CD4-positive, alpha-beta T cell treated with Interleukin-1 beta for 1 hour (primary cell): ENCODE results near the gene NDNF.
A peak's percentile ranks its signal among the peaks of the same experiment; 100 is the strongest.

ENCODE experiments used
- DNase-seq, 2 donors: peaks; one replicate each; pipeline ENCODE4 v3.0.0-alpha.2; 2020 to 2022

Gene NDNF

DNA sequence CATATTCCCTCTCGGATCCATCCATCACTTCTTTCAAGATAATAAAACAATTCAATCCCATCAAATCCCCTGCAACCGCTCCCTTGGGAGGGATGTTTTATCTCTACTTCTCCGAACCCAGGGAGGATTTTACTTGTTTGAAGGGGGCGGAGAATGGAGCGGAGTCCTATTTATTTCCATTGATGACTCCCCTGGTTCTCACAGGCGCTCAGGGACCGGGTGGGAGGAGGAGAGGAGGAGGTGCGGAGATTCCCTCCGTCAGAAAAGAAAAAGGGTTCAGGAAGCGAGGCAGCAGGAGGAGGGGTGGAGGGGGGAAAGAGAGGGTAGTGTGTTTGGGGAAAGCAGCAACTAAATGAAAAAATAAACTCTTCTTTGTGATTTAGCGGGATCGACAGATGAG is 2.1 kb downstream of the NDNF start:
- DNase-seq, result no peak

DNA sequence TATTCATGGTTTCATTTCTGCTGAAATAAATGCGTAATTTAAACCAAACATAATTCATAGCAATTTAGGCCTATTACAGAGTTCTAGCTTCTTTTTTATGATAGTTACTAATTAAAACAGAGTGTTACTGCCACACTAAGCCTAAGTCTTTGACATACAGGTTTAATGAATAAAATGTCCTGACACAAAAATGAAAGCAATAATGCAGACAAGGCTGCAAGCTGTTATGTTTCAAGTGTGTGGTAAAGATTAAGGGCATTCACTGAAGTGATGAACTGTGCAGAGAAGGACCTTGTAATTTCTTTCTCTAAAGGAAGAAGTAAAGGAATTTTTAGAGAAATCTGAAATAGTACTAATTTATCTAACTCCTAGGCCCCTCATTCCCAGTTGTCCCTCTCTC is 2.9 kb downstream of the NDNF start:
- DNase-seq, result no peak

DNA sequence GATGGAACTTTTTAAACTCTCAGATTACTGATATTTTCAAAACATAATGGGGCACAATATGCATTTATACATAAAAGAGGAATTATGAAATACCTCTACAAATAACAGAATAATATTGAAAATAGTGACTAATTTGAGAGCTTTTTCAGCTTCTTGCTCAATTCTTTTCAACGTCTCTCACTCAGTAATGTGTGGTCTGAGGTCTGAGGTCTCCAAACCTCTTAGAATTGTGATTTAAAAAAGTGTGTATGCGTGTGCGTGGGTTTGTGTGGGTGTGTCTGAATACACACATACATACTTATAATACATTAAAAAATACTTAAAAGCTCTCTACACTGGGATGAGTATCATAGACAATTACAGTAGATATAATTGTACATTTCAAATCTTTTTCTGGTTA is 7.9 kb downstream of the NDNF start:
- no peak for DNase-seq

DNA sequence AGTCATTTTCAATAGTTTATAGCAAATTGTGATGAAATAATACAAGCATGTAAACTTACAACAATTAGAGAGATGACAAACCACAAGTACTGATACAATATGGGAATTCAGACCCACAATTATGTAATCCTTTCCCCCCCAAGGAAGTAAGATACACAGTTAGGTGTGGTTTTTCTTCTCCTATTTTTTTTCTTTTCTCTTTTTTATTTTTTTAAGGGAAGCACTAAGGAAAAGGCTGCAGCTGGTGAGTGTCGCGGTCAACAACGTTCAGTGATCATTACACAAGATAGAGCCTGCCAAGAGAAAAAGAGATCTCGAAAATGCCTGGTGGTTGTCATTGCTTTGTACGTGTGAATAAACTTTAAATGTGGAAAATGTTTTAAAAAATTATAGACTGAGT is 9.8 kb downstream of the NDNF start:
- no peak for DNase-seq

DNA sequence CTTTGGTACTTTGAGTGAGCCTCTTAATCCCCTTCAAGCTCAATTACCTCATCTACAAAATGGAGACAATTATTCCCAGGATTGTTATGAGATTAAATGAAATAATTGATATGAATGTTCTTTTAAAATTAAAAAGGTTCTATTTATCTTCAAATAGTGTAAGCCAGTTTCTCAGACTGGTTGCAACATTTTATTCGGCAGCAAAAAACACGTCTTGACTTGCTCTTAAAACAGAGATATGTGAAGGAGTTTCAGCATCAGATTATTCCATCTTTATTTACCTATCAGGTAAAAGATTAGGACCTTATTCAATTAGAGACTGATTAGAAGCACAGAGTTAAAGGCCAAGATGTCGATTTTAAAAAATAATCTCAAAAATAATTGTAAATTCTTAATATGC is 10.5 kb downstream of the NDNF start:
- no peak for DNase-seq

DNA sequence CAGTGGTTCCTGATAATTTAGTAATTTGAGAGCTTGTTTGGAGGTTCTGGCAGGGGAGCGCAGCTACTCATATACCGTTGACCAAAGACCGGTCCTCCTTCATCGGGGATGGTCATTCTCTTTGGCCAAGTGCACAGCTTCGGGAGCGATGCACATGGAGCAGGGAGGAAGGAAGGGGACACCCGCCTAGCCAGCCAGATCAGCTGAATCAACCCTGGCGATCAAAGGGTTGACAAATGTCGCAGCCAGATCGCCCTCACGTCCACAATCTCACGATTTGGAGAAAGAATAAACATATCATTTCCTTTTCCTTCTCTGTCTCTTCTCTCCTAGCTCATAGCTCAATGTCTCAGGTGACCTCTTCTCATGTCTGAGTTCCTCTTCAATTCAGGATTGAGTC is 11.1 kb downstream of the NDNF start:
- no peak for DNase-seq

DNA sequence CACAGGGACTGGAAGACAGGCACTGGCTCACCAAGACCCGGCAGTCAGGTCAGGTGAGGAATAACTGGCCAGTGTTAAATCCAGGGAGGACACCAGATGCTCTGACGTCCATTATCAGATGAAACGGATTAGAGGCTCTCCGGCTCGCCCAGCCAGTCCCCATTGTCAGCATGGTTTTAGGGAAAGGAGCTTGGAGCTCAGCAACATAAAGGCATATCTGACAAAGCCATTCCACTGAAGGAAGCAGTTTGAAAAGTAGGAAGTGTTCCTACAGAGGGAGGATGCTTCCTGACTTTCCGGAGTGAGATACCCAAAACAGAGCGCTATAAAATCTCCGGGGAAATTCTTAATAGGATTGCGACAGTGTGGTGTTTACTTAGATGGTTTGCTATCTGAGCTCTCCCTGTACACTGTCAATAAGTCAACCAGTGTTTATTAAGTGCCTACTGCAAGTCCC is 14.8 kb downstream of the NDNF start:
- no peak for DNase-seq

DNA sequence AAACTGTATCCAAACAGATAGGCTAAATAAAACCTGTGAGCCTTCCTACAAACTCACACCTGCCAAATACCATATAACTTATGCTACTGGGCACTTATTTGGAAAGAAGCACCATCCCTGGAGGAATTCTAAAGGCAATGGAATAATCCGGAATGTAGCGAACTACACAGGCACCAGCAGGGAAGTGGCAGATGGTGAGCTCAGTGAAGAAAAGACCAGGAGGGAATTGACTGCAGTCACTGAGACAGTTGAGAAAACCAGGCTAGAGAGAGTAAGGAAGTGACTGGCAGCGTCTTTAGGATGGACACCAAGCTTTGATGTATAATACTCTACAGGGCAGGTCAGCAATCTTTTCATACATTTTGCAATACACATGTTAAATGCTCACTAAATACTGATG is 16.3 kb downstream of the NDNF start:
- no peak for DNase-seq

DNA sequence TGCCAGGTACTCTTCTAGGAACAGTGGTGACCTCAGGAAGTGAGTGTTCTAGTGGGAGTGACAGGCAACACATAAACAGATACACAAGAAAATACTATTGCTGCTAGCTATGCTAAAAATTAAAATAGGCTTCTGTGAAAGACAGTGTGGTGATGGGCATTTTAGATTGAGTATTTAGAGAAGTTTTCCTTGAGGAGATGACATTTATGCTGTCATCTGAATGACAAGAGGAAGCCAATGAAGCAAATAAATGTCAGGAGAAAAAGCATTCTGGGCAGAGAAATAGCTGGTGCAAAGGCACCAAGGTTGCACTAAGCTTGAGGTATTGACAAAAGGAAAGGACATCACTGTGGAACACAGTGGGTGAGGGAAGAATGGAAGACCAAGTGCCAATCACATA is 18.0 kb downstream of the NDNF start:
- DNase-seq, result no peak

DNA sequence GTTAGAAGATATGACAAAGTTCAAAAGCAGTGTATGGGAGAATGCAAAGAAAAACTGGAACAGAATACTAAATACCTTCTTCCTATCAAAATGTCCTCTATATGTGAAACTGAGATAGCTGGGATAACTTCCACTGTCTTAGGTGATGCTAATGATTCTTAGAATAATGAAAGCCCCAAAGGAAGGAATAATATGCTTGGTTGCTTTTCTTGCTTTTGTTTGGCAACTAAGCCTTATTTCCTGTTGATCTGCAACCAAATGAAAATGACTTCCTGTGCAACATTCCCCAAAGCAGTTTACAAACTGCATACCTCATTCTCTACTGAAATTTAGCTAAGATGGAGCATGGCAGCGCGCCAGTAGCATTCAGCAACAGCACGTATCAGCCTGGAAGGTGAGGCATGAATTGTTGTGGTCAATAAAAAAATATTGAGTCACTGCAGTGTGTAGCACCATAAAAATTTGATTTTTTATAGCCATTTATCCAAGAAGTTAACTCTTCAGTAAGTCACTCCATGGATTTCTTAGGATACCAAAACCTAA is 18.7 kb downstream of the NDNF start:
- no peak for DNase-seq

DNA sequence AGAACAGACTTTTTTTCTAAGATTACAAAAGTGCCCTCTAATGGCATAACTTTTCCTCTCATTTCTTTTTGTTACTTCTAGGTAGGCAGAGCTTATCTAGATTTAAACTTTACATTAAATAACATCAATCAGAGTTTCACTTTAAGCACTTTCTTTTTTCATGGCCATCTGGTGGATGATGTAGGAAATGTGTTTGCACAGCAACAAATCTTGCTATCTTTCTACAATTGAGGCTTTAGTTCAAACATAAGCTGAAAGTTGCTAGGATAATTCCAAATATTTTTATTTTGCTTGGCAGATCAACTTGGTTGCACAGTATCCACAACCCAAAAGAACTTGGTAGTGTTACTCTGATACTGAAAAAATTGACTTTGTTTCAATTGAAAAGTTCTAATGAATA is 22.0 kb downstream of the NDNF start:
- no peak for DNase-seq

DNA sequence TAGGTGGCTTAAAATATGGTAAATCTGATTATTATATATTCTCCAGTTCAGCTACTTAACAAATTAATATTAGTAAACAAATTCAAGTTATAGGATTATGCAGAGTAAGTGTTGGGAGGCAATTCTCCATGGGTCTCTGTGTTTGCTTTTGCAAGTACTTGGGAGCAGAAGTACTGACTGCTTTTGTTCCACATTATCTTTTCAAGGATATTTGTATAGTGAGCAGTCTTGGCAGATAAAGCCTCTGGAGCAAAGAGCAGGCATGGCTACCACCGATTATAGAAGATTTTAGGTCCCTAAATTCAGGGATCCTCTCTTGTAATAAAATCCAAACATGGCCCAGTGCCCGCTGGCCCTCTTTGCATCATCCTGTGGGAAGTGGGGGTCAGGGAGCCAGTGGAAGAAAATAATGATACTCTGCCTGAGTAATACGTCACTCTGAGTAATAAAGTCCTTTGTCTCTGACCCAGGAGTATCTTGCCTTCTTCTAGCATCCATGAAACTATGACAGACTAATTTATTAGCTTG is 23.2 kb downstream of the NDNF start:
- no peak for DNase-seq

DNA sequence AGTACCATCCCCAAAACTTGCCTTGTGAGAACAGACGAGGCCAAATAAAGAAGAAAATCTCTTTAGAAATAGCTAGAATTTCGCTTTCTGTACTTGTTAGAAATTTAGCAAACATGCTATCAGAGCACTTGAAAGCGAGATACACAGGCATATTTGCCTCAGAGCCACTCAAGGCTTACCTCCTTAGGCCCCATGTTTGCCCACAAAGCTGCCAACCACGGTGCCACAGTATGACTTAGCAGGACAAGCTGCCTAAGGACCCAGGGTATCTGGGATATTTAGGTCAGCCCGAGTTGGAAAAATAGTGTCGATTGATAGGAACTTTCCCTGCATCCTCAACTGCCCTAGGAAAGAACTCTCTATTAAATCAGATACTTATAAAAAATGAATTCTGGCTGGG is 24.2 kb downstream of the NDNF start:
- DNase-seq, result no peak

DNA sequence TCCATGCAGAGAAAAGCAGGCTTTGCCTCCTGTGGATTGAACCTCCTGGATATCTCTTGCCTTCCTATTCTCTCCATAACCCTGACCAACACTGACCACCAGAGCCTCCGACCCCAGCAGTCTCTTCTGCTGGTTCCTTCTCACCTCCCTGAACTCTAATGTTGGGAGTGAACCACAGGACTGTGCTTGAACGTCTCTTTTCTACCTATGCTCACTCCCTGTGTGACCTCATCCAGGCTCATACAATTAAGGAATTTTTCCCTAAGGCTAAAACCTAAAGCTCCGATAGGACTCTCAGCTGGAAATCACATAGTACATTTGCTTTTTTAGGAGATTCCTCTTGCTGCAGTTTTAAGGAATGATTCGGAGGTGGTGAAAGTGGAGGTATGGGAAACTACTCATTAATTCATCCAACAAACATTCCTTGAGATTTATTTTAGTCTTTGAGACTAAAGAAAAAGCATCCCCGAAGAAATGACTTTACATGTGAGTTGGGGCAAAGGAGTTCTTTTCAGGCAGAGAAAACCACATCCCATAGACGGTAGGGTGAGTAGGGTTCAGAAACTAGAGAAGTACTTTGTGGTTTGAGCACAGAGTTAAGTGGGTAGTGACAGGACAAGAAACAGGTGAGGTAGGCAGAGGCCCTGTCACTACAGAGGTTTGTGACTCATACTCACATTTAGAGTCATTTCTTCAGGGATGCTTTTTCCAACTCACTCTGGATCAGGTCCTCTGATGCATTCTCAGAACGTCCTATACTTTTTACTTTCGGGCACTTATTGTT is 30.8 kb downstream of the NDNF start:
- DNase-seq, result peak in 1 of 2 donors; percentile 20

DNA sequence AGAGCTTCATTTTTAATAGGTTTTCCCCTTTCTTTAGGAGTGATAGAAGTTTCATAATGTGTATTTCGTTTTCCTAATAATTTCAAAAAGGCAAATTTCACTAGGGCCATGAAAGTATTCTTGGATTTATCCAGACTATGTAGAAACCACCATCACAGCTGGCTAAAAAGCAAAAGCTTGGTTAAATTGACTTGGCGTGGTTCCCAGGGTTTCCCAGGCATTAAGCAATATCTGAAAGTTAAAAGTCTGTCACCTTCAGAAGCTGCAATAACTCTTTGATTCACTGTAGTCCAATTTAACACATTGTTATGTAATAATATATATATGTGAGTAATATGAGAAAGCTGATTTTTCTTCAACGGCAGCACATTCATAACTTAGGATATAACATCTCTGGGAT is 38.3 kb downstream of the NDNF start:
- DNase-seq, result no peak

DNA sequence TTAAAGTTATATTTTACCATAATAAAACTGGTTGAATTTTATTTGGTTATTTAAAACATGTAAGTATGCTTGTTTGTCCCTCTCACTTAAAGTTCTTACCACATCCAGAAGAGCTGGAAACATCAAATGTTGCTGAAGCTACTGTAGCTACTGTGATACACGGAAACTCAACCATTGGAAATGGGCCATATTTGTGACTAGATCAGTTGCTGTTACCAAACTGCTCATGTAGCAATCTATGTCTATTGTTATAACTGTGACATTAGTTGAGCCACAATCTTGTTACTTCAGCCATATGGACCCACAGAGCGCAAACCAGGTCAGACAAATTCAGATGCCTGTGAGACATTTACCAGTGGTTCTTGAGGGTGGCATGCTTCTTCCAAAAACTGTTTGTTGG is 41.6 kb downstream of the NDNF start:
- no peak for DNase-seq

DNA sequence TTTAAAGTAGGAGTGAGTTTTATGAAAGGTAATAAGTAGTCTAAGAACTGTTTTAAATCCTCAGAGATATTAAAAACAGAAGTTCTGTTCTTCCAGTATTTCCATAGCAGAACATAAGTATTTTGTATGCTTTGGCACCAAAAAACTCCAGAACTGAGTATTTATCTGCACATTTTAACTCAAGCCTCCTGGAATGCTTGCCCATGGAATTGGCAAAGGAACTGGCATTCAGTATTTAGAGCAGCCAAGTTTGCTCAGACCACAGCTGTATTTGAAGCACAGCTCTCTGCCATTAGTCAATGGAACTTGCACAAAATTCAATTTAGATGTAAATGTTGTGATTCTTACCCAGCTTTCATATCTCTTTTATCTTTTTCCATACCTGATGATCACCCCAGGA is 42.2 kb downstream of the NDNF start:
- DNase-seq, result no peak

DNA sequence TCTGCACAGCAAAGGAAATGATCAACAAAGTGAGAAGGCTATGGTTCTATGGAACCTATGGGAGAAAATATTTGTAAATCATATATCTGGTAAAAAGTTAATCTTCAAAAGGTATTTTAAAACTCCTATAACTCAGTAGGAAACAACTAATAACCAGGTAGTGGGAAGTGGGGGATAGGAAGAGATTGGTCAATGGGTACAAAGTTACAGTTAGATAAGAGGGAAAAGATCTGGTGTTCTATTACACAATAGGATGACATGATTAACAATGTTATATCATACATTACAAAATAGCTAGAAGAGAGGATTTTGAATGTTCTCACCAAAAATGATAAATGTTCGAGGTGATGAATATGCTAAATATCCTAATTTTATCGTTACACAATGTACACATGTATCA is 46.3 kb downstream of the NDNF start:
- no peak for DNase-seq

DNA sequence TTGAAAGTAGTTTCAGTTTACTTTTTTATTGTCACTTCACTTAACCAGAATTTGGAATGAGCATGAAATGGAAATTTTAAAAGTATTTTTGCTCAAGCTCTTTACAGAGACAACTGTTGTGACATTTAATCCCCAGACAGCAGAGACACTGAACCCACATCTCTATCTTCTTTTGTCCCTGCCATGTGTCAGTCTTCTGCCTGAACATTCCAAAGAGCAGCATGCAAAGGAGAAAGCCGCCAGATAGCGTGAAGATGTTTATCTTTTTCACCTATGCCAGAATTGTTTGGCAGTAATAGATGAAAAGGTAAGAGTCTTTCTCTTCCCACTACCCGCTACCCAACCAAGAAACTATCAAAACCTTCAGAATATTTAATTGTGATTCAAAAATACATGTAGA is 46.8 kb downstream of the NDNF start:
- DNase-seq, result no peak

DNA sequence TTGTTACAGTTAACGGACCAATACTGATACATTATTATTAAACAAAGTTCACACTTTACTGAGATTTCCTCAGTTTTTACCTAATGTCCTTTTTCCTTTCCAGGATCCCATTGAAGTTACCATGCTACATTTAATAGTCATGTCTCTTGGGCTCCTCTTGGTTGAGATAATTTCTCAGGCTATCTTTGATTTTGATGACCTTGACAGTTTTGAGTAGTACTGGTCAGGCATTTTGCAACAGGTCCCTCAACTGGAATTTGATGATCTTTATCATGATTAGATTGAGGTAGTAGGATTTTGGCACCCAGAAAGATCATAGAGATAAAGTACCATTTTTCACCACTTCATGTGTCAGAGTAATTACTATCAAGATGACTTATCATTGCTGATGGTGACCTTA is 53.8 kb downstream of the NDNF start:
- no peak for DNase-seq

DNA sequence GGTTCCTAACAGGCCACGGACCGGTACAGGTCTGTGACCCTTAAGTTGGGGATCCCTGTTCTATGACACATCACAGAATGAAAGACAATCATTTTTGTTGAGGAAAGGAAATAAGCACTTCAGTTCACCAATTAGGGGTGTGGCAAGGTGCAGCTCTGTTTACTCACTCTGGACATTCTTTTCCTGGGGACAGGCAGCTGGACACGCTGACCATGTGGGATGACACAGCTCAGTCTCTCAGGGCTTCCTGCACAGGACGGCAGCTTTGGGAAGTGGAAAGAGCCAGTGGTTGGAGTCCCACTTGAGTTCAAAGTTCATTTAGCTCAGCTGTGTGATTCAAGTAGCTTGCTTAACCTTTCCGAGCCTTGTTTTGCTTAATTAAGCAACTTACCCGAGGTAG is 55.7 kb downstream of the NDNF start:
- DNase-seq, result no peak

DNA sequence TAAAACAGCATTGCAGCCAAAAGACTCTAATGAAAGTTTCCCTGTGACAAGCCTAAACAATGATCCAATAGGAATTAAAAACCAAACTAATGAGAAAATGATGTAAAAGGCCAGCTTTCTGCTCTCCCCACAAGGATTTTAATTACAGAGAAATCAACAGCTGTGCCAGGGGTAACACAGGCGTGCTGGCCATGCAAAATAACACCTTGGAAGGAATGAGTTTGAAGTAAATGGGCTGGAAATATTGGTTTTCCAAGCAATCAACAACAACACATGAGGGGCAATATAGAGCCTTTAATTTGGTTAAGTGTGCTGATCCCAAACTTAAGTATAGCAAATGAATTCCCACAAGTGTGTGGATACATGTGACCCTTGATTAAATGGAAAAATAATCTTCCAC is 56.9 kb downstream of the NDNF start:
- DNase-seq, result no peak

DNA sequence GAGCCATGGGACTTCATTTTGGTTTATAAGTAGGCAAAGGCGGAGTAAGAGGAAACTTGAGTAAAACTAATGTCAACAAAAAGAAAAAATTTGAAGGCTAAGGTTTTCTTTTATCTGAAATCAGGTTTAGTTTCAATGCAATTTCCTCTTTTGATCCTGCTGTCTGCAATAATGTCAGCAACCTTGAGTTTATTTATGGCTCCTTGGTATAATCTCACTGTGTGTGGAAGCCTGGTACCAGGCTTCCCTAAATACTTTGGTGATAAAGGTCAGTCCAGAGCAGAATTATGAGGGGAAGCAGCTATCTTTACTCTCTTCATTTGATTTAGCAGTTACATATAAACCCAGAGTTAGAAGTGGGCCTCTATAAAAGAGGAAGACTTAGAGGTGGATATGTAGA is 57.8 kb downstream of the NDNF start:
- DNase-seq, result no peak

DNA sequence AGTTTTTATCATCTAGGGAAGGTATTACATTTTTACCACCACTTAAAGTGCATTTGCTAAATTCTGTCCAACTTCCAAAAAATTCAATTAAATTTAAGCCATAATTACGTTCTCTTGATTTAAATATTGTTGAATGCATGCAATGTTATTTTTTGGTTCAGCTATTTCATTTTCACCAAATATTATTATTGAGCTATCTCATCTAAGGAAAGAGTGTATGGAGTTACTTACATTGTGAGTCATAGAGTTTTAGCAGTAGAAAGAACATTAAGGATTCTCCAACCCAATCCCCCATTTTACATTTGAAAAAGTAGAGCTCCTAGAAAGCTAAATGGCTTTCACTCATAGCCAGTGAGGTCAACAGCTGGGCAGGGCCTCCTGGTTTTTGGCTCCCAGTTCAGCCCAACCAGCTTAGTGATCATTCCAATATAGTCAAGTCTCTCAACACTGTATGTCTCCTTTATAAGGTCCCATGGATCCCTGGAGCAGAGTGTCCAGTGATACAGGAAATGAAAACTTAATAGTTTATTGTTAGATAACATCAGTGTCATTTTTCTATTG is 60.5 kb downstream of the NDNF start:
- no peak for DNase-seq

DNA sequence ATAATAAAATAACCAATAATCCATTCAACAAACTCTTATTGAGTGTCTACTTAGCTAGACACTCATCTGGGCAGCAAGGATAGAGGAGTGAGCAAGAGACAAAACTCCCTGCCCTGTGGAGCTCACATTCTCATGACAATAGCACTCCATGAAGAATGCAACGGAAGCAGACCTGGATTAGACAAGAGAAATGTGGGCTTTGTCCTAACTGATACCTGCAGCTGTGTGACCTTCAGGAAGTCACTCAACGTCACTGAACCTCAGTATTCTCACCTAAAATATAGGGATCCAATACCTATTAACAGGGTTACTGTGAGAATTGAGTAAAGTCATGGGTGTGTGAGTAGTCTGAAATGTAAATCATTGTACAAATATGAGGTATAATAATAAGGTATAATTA is 61.2 kb downstream of the NDNF start:
- DNase-seq, result no peak
